Neural progenitor cell (in vitro differentiated cells): ENCODE measurements around the gene HERC3.

Source experiments
- EZH2 ChIP-seq: fragments of 200-600 bp; sonication (generic); IDR thresholded peaks from 2 replicates; pipeline ENCODE4 v1.6.1; 2017; ENCODE audit warnings: antibody characterized with exemption, mild to moderate bottlenecking, moderate library complexity
- EZH2phosphoT487 ChIP-seq: fragments of 200-600 bp; sonication (generic); IDR thresholded peaks from 2 replicates; pipeline ENCODE4 v1.6.1; 2017; ENCODE audit warnings: antibody characterized with exemption
- TF ChIP-seq, protein P1 (sequence below): fragments of 200-600 bp; sonication (generic); IDR thresholded peaks from 2 replicates; pipeline ENCODE4 v1.5.1; 2017; ENCODE audit warnings: antibody characterized with exemption, mild to moderate bottlenecking

DNA sequence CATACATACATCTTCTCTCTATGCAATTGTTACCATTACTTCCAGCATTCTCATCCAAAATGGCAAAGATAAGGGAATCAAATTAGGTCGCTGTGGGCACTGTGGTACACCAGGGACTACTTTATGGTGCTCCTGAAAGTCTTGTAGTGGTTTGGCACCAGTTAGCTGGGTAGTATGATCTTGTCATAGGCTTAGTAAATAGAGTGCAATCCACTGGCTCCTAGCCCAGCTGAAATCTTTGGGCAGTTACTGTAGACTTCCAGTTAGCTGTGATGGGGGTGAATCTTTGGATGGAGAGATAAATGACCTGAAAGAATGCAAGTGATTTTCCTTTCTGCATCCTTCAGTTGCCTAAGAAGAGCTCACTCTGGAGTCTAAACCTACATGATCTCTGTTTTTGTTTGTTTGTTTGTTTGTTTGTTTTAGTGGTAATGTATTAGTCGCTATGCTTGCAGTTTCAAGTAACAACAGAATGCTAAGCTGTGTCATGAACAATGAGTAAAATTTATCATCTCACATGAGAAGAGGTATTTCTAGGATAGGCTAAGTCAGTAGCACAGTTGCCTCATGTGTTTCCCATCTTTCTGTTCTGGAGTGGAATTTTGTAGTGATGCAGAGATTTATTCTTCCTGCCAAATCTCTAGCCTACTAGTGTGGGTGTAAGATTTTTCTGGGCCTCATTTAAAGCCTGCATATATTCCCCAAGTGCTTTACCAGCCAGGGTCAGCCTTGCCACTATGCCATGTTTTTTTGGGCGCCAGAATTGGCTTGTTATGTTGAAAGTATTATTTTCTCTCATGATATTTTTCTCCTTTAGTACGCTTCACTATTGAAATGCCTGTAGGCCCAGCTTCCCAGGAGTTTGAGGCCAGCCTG is 24.2 kb downstream of the HERC3 start:
- TF ChIP-seq, protein P1, sequence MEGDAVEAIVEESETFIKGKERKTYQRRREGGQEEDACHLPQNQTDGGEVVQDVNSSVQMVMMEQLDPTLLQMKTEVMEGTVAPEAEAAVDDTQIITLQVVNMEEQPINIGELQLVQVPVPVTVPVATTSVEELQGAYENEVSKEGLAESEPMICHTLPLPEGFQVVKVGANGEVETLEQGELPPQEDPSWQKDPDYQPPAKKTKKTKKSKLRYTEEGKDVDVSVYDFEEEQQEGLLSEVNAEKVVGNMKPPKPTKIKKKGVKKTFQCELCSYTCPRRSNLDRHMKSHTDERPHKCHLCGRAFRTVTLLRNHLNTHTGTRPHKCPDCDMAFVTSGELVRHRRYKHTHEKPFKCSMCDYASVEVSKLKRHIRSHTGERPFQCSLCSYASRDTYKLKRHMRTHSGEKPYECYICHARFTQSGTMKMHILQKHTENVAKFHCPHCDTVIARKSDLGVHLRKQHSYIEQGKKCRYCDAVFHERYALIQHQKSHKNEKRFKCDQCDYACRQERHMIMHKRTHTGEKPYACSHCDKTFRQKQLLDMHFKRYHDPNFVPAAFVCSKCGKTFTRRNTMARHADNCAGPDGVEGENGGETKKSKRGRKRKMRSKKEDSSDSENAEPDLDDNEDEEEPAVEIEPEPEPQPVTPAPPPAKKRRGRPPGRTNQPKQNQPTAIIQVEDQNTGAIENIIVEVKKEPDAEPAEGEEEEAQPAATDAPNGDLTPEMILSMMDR, result no peak
- no peak for TF ChIP-seq EZH2
- no peak for TF ChIP-seq EZH2phosphoT487
